GM10266 (cell line): ENCODE measurements around the gene PANX2.

ENCODE experiments used
- DNase-seq: peaks from one replicate; pipeline ENCODE4 v3.0.0; 2012; ENCODE audit errors: extremely low spot score
- CTCF ChIP-seq: IDR thresholded peaks from 2 replicates; pipeline ENCODE4 v1.5.1; 2012; ENCODE audit warnings: mild to moderate bottlenecking, low read depth; ENCODE audit not compliant: control insufficient read depth, insufficient read depth; ENCODE audit errors: missing control alignments

Gene PANX2

DNA sequence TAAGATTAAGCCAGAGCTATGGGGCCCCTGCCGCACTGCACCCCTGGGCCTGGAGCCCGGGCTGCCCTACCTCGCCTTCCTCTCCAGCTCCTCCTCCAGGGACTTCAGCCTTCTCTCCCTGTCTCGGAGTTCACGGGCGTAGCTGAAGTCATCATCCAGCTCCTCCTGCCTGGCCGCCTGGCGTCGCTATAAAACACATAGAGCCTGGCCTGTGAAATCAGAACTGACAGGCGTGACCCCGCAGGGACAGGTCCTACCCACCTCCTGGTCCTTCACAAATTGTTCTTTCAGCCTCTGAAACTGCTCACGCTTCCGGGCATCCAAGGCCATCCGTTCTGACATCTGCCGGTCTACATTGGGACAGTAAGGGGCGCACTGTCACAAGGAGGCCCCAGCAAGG is 53.5 kb downstream of the PANX2 start:
- TF ChIP-seq CTCF = no peak
- no peak for DNase-seq

DNA sequence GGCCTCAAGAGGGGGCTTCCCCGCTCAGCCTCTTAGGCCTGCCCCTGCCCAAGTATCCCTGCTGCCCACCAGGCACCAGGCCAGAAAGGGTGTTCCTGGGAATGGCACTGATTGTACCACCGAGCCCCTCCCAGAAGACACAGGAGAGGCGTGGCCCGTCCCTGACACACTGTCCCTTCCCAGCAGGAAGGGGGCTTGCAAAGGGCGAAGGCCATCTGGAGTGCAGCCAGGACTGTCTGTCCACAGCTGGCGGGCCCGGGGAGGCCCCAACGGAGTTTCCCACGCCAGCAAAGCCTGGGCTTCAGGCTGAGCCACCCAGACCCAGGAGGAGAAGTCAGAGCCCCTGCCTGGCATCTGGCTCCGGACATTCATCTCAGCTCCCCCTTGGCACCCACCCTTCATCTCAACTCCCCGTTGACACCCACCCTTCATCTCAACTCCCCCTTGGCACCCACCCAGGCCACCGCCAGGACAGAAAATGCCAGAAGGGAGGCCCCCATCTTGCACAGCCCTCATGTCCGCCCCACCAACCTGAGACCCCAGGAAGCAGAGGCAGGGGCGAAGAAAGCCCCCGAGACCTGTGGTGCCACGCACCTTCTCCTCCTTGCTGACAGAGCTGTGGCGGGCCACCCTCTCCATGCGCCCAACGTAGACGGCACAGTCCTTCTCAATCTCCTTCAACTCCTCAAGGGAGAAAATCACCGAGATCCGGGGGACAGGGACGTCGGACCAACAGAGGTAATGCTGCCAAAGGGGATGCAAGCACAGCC is 54.9 kb downstream of the PANX2 start:
- TF ChIP-seq CTCF = no peak
- no peak for DNase-seq

- no peak for DNase-seq
- TF ChIP-seq CTCF = no peak
Observed at GRCh38 chr22:50226063-50226874, 55.7 kb downstream of the PANX2 start.

DNA sequence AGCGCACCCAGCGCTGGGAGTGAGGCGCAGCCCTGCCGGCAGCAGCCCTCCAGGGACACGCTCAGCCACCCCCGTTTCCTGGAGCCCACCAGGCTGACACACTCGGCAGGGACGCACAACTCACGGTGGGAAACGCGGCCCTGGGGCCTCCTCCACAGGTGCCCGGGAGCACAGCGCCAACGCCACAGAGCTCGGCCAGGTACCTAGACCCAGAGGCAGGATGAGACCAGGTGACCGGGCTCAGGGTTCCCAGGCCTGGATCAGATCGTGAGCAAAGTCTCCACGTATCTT is 56.3 kb downstream of the PANX2 start:
- TF ChIP-seq CTCF = no peak
- no peak for DNase-seq

DNA sequence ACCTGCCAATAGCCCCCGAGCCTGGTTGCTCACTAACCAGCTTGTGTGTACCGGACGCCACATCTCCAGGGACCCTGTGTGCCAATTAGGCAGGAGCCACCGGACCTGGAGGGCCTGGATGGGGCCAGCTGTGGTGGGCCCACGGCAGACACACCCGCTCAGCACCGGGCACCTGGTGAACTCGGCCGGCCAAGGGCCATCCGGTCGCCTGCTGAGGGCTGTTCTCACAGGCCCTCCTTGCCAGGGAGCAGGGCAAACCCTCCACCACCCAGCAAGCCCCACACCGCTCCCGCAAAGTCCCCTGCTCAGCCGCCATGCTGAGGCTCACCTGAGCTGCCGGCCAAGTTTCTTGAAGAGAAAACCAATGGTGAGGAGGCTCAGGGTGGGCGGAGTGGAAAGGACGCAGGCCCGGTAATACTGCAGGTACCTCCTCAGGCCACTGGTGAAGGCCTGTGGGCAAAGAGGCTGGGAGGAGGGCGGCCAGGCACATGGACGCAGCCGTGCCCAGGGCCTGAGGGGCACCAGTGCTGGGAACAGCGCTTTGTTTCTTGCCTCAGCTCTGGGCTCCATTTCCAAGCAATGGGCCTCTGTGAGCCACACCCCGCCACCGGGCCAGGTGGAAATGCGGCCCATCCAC is 57.2 kb downstream of the PANX2 start:
- TF ChIP-seq CTCF = no peak
- DNase-seq = no peak

- no peak for TF ChIP-seq CTCF
- DNase-seq = no peak
Observed at GRCh38 chr22:50228366-50228765, 57.8 kb downstream of the PANX2 start.

DNA sequence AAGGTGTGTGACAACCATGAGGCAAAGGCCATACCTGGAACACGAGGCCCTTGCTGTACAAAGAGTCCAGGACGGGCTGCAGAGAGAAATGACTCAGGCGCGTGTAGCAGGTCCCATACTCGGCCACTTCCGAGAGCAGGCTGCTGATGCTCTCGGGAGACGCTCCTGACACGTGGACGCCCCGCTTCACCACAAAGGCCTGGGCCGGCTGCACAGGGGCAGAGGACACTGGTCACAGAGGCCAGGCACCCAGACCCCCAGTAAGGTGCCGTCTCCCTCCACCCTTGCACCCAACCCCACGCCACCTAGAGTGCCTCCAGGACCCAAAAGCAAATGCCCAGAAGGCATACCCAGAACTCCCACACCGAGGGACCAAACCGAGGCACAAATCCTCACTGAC is 58.8 kb downstream of the PANX2 start:
- DNase-seq = no peak
- TF ChIP-seq CTCF = no peak
